Measurements from ENCODE around the gene ARID1B. TPM values are rescaled to one million over a fixed set of nuclear protein-coding genes. Genes with fewer than 3 reads are reported as not detected.

Gene ARID1B
- total RNA-seq, 2 experiments from 2014 or later, result 36.9 to 38.9 TPM

- DNase-seq, result no peak
- no peak overlapping the region for H3K4me3 Mint-ChIP-seq
- intact Hi-C loops (cut with micrococcal nuclease), result no loop called here
Observed at GRCh38 chr6:157226761-157227160, 449.6 kb downstream of the ARID1B start.

GRCh38 chr6:157227202-157228166, 450.3 kb downstream of the ARID1B start:
- intact Hi-C loops (cut with micrococcal nuclease), result no loop called here
- Mint-ChIP-seq H3K27me3 (peaks cover 8% of the 10 kb centered on the region), H3K4me1 (ENCODE audit: low read depth) (peaks cover 15% of the 10 kb centered on the region), H3K36me3 (ENCODE audit: low read depth) (no peaks in the 10 kb centered on the region), H3K9me3 (no peaks in the 10 kb centered on the region), H3K27ac (no peak overlapping the region), H3K4me3 (no peak overlapping the region)
- peak; percentile 60 for TF ChIP-seq CTCF (IDR thresholded peaks at IDR 0.05)
- POLR2A ChIA-PET, result no interaction called here
- DNase-seq, result peak; percentile 27
- CTCF ChIA-PET, result interaction anchor here (1.7 kb wide), 1 partner anchor 8 kb away, joined by 5 read pairs; no protein-coding TSS in a partner anchor
- ATAC-seq, result peak; percentile 70

More at GRCh38 chr6:157226761-157227160, 449.6 kb downstream of the ARID1B start:
- POLR2A ChIA-PET, result no interaction called here
- H3K36me3 Mint-ChIP-seq (ENCODE audit: low read depth), result no peaks in the 10 kb centered on the region
- no peak overlapping the region for H3K27ac Mint-ChIP-seq
- H3K9me3 Mint-ChIP-seq, result no peaks in the 10 kb centered on the region
- TF ChIP-seq CTCF (IDR thresholded peaks at IDR 0.05), result no peak
- H3K4me1 Mint-ChIP-seq (ENCODE audit: low read depth), result peaks cover 17% of the 10 kb centered on the region
- CTCF ChIA-PET, result interaction anchor here (1.7 kb wide), 1 partner anchor 9 kb away, joined by 5 read pairs; no protein-coding TSS in a partner anchor
- H3K27me3 Mint-ChIP-seq, result peaks cover 5% of the 10 kb centered on the region
- ATAC-seq, result no peak

GRCh38 chr6:157228426-157229131, 451.4 kb downstream of the ARID1B start:
- ATAC-seq, result no peak
- H3K27ac Mint-ChIP-seq, result no peak overlapping the region
- ChIA-PET CTCF (no interaction called here), POLR2A (no interaction called here)
- H3K36me3 Mint-ChIP-seq (ENCODE audit: low read depth), result no peaks in the 10 kb centered on the region
- TF ChIP-seq CTCF (IDR thresholded peaks at IDR 0.05), result no peak
- H3K9me3 Mint-ChIP-seq, result no peaks in the 10 kb centered on the region
- no peak overlapping the region for H3K4me3 Mint-ChIP-seq
- peaks cover 16% of the 10 kb centered on the region for H3K27me3 Mint-ChIP-seq
- intact Hi-C loops (cut with micrococcal nuclease), result no loop called here
- peaks cover 10% of the 10 kb centered on the region for H3K4me1 Mint-ChIP-seq (ENCODE audit: low read depth)
- DNase-seq, result no peak

GRCh38 chr6:157229132-157229618, 452.0 kb downstream of the ARID1B start:
- intact Hi-C loops (cut with micrococcal nuclease), result no loop called here
- ChIA-PET CTCF (no interaction called here), POLR2A (no interaction called here)
- ATAC-seq, result no peak
- no peak for TF ChIP-seq CTCF (IDR thresholded peaks at IDR 0.05)
- H3K4me3 Mint-ChIP-seq, result no peak overlapping the region
- H3K27ac Mint-ChIP-seq, result no peak overlapping the region
- peaks cover 10% of the 10 kb centered on the region for H3K4me1 Mint-ChIP-seq (ENCODE audit: low read depth)
- no peaks in the 10 kb centered on the region for H3K36me3 Mint-ChIP-seq (ENCODE audit: low read depth)
- H3K27me3 Mint-ChIP-seq, result peaks cover 21% of the 10 kb centered on the region
- no peaks in the 10 kb centered on the region for H3K9me3 Mint-ChIP-seq
- no peak for DNase-seq

Measured in activated CD8-positive, alpha-beta T cell treated with anti-CD3 and anti-CD28 coated beads for 36 hours (primary cell).